GM15510 (cell line): Measurements from ENCODE around the gene CES2.

ENCODE experiments used
- POLR2A ChIP-seq: IDR thresholded peaks from 3 replicates; pipeline ENCODE4 v1.6.1; 2011; ENCODE audit warnings: borderline replicate concordance; ENCODE audit not compliant: insufficient read length; ENCODE audit errors: extremely low read depth

CES2 gene

GRCh38 chr16:66952430-66953110, 17.3 kb downstream of the CES2 start:
- TF ChIP-seq POLR2A = no peak

GRCh38 chr16:66953462-66954096, 18.3 kb downstream of the CES2 start:
- no peak for TF ChIP-seq POLR2A

GRCh38 chr16:66954097-66954659, 18.9 kb downstream of the CES2 start:
- TF ChIP-seq POLR2A = no peak

GRCh38 chr16:66958857-66959703, 23.8 kb downstream of the CES2 start:
- TF ChIP-seq POLR2A = no peak

- TF ChIP-seq POLR2A = no peak
These were observed 24.4 kb downstream of the CES2 start for GRCh38 chr16:66959704-66960161.

- TF ChIP-seq POLR2A = no peak
These were observed 25.0 kb downstream of the CES2 start for GRCh38 chr16:66960270-66960669.

- TF ChIP-seq POLR2A = no peak
These were observed 25.9 kb downstream of the CES2 start, which contains the start of gene CES3 for GRCh38 chr16:66961065-66961744. Gene CES3, plus strand, starts transcription at chr16:66961266. Its CDS starts 42 bp downstream, at chr16:66961308.

GRCh38 chr16:66961914-66962313, 26.6 kb downstream of the CES2 start:
- no peak for TF ChIP-seq POLR2A

- TF ChIP-seq POLR2A = no peak
These were observed 28.7 kb downstream of the CES2 start for GRCh38 chr16:66964049-66964448.

GRCh38 chr16:66968847-66969246, 33.5 kb downstream of the CES2 start:
- no peak for TF ChIP-seq POLR2A

- TF ChIP-seq POLR2A = no peak
These were observed 35.7 kb downstream of the CES2 start for GRCh38 chr16:66970775-66971720.

- TF ChIP-seq POLR2A = no peak
These were observed 37.7 kb downstream of the CES2 start for GRCh38 chr16:66972983-66973382.

- TF ChIP-seq POLR2A = no peak
These were observed 38.4 kb downstream of the CES2 start for GRCh38 chr16:66973716-66974115.

GRCh38 chr16:66975302-66975893, 40.1 kb downstream of the CES2 start:
- TF ChIP-seq POLR2A = no peak

- no peak for TF ChIP-seq POLR2A
These were observed 41.4 kb downstream of the CES2 start for GRCh38 chr16:66976746-66977145.
